GM12874 (cell line): ENCODE data around the gene MTMR2.
A peak's percentile ranks its signal among the peaks of the same experiment; 100 is the strongest.

Experiments used
- TF ChIP-seq, protein P1 (sequence below): IDR thresholded peaks from 2 replicates; pipeline ENCODE4 v1.5.1; 2011; ENCODE audit warnings: low read depth, mild to moderate bottlenecking, control low read depth, low read length, moderate library complexity; ENCODE audit not compliant: insufficient read depth

The MTMR2 gene

GRCh38 chr11:95853138-95853537, 70.8 kb downstream of the MTMR2 start:
- TF ChIP-seq, protein P1, sequence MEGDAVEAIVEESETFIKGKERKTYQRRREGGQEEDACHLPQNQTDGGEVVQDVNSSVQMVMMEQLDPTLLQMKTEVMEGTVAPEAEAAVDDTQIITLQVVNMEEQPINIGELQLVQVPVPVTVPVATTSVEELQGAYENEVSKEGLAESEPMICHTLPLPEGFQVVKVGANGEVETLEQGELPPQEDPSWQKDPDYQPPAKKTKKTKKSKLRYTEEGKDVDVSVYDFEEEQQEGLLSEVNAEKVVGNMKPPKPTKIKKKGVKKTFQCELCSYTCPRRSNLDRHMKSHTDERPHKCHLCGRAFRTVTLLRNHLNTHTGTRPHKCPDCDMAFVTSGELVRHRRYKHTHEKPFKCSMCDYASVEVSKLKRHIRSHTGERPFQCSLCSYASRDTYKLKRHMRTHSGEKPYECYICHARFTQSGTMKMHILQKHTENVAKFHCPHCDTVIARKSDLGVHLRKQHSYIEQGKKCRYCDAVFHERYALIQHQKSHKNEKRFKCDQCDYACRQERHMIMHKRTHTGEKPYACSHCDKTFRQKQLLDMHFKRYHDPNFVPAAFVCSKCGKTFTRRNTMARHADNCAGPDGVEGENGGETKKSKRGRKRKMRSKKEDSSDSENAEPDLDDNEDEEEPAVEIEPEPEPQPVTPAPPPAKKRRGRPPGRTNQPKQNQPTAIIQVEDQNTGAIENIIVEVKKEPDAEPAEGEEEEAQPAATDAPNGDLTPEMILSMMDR, result no peak

DNA sequence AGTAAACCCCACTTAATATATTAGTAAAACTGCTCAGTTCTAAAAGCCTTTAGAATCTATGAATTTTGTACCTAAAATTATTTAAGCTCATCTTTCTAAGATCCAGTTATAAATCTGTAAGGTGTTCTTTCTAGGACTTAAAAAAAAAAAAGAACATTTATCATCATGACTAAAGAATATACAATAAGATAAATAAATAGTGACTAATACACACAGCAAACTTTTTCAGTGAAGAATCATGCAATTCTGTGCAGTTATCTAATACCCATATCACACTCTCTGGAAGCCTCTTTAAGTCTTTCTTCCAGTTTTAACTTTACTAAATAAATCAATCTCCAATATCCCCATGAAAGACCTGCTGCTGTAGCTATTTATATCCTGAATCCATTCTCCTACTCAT, 73.8 kb downstream of the MTMR2 start:
- TF ChIP-seq, protein P1, result no peak

- TF ChIP-seq, protein P1, result peak; percentile 31; the same call in 1 of the 2 replicates
Measured at GRCh38 chr11:95849087-95849825, 74.7 kb downstream of the MTMR2 start.

- TF ChIP-seq, protein P1, result no peak
Measured at GRCh38 chr11:95845167-95845566, 78.7 kb downstream of the MTMR2 start.

DNA sequence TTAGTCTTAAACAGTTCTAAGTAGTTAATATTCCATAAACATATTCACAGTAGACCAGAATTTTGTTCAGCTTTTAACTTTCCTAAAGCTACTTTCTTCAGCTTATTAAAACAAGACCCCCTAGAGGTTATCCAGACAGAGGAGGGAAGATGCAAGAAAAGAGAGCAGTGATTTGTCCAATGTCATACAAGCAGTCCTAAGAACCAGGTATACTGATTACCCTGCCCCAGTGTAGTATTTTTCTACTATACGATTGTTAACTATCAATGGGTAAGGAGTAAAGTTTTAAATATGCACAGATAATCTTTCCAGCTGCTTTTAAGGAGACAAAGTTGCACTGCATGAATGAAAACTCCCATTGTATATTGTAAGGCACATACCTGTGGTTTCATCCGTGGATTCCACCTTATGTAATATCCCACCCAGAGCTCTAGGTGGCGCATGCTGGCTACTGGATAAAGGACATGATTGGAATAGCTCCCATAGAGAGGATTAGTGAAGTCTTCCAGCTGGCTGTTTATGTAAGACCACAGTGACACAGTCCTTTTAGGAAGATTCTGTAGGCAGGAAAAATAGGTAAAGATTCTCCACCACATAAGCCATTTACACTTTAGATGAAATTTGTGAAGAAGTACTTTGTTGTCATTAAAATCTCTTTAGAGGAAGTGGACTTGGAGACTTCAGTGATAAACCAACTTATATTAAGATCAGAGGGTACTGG, 88.0 kb downstream of the MTMR2 start:
- TF ChIP-seq, protein P1, result peak; percentile 75

GRCh38 chr11:95835351-95835750, 88.6 kb downstream of the MTMR2 start:
- TF ChIP-seq, protein P1, result no peak

- TF ChIP-seq, protein P1, result no peak
Measured at GRCh38 chr11:95833378-95833777, 90.5 kb downstream of the MTMR2 start.
